Left colon (tissue), 2 donors: ENCODE data around the gene PRM1. TPM values are rescaled to one million over a fixed set of nuclear protein-coding genes. Genes with fewer than 3 reads are reported as not detected.

Experiments
- ATAC-seq: fragments of 200-7000 bp; cut with Tn5 transposase; one replicate; pipeline ENCODE4 v1.9.1; 2020; ENCODE audit warnings: mild to moderate bottlenecking, moderate library complexity
- DNase-seq, 2 donors: peaks; one replicate each; pipeline ENCODE4 v3.0.0-alpha.2; 2020
- intact Hi-C, 2 donors: fragments of 100-400 bp; cut with DNase I in 1 of 2; cut with micrococcal nuclease in 1 of 2; formaldehyde crosslinking; loops; one replicate each; pipeline versions ENCODE4 v1.11.2 to v1.14.0; 2022; cut with DNase I, micrococcal nuclease
- total RNA-seq, 2 donors: library from RNA; stranded (reverse); fragmentation: NEBNext Ultra II Directional; extraction: Animal tissue kit (Norgen Biotek cat#: 25700); gene quantifications; one replicate each; pipeline ENCODE4 v1.2.1, GENCODE V29; 2021
- donor health status: DM: no; HTN: no; CAD: no.
- donor health status: DM: yes; HTN: yes; CAD: no.

Gene PRM1
- total RNA-seq, 2 donors from 2014 or later, result not detected

GRCh38 chr16:11277607-11278337, 3.4 kb downstream of the PRM1 start:
- ATAC-seq (no peak), DNase-seq (no peak)
- intact Hi-C loops, result no loop called here

- ATAC-seq, result no peak
- intact Hi-C loops, result no loop called here
- DNase-seq, result no peak
Measured at GRCh38 chr16:11276896-11277593, 4.1 kb downstream of the PRM1 start.

DNA sequence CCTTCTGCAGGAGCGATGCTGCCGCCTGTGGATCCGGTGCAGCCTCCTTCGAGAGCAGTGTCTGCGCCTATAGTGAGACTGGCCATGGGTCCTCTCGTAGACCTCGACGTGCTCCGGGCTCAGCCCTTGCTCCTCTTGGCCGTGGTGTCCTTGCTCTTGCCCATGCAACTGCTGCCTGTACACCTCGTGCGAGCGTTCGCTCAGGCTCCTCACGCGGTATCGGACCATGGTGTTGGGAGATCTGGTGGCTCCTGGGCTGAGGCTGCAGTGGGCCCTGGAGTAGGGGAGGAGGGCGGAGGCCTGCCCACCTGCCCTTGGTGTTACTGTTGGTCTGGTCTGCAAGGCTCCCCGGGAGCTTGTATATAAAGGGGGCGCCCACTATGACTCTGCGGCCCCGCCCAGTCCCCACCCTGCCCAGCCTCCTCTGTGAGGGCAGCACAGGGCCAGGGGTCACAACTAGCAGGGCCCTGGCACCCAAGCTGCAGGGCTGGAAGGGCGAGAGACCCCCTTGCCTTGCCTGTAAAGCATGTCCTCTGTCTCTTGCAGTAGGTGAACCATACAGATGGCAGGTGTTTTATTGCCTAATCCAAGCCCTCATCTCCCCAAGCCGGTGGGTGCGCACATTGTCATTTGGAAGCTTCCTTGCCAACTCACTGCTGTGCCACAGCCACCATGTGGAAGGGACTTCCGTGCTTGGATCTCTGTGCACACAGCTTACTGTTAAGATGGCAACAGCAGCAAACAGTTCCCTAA, 4.8 kb downstream of the PRM1 start, which contains the start of gene PRM2:
PRM2 (minus strand) TSS at position 338 of the 753 bp plus-strand sequence; CDS start at position 228, 110 bp downstream.
- ATAC-seq (no peak), DNase-seq (no peak)
- intact Hi-C loops, result no loop called here

DNA sequence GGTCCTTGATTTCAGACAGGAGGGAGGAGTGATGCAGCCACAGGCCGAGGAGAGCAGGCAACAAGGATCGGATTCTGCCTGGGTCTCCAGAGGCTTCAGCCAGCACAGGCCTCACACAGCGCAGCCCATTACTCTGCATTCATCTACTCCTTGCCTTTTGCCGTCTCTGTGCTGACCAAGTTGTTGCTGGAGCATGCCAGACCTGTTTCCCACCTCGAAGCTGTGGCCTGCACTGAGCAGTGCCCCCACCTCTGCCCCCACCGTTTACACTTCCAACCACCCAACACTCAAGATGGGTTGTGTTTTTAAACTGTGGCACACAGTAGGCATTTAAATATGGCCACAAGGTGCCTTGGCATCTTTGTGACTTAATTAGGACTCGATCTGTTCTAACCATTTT, 6.2 kb downstream of the PRM1 start:
- DNase-seq (no peak), ATAC-seq (no peak)
- intact Hi-C loops, result no loop called here

DNA sequence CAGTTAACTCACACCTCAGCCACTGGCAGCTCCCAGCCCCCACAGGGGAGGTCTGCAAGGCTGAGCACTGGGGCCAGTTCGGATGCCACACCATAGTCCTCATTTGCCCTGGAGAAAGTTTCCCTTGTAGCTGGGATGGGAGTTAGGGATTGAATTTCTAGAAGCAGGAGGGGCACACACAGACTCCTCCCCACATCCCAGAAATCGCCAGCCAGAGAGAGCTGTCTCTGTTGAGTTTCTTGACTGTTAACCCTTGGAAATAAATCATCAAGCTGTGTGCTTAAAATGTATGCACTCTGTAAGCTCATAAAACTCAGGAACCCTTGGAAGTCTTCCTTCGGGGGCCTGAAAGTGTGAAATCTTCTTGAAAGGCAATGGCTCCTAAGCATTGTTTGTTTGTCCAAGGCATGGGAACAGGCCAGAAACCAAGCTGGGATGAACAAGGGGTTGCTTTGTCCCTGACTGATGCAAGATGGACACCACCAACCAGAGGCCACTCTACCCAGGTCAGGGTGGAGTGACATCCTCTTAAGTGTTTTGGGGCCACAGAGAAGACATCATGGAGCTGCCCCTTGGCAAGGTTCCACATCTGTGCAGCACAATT, 7.3 kb downstream of the PRM1 start:
- intact Hi-C loops, result no loop called here
- DNase-seq (no peak), ATAC-seq (no peak)

DNA sequence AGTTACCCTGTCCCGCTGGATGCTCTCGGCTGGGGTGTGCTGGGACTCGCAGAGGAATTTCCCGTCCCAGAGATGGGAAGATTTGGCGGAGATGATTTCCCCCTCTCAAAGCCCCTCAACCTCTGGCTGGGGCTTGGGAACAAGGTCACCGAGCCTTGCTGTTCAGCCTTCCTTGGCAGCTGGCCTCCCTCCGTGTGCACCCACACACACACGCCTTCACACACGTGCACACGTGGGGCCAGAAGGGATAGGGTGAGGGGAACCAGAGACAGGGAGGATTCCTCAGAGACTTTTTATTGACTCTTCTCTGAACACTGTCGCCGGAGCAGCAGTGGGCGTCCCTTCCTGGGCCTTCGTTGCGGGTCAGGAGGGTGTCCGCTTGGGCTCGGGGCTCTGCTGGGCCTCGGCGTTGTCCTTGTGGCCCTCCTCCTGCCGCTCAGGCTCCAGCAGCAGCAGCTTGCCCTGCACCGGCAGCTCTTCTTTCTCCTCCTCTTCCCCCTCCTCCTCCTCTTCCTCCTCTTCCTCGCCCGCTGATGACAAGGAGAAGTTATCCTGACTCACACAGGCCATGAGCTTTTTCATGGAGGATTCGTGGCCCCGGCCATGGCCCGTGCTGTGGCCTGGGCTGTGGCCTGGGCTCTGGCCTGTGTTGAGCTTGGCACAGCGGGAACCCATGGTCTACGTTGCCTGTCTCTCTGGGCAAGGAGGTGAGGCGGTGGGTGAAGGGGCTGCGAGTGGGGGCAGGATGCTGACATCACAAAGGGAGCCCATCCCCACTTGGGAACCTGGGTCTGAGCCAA, 8.0 kb downstream of the PRM1 start, which contains the start of gene PRM3:
PRM3 (minus strand) TSS at position 709 of the 800 bp plus-strand sequence; CDS start at position 675, 34 bp downstream.
- ATAC-seq (no peak), DNase-seq (no peak)
- intact Hi-C loops, result no loop called here

- DNase-seq, result no peak
- intact Hi-C loops, result no loop called here
- ATAC-seq, result no peak
Measured at GRCh38 chr16:11272484-11272883, 8.6 kb downstream of the PRM1 start.

- DNase-seq (no peak), ATAC-seq (no peak)
- intact Hi-C loops, result no loop called here
Measured at GRCh38 chr16:11271610-11272009, 9.5 kb downstream of the PRM1 start.

- no peak for ATAC-seq
- intact Hi-C loops, result no loop called here
- DNase-seq, result no peak
Measured at GRCh38 chr16:11270602-11271162, 10.4 kb downstream of the PRM1 start.

- ATAC-seq (no peak), DNase-seq (no peak)
- intact Hi-C loops, result no loop called here
Measured at GRCh38 chr16:11268921-11269375, 12.2 kb downstream of the PRM1 start, which contains the start of gene TNP2. TSS of gene TNP2 (minus strand) at chr16:11269325. CDS start at chr16:11269262, 63 bp downstream.

DNA sequence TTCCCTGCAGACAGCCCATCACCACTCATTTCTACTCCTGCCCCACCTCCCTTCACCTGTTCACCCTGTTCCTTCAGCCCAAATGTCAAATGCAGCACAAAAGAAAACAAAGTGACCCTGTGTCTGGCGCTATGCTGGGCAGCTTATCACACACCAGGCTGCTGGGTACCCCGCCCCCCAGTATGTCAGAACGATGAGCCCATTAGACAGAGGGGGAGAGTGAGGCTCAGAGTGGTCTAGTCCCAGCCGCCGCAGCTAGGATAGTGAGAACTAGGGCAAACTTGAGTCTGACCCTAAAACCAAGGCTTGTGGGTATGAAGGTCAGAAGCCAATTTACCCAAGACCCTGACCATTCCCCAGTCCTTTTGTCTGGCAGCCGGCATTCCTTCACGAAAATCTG, 16.0 kb downstream of the PRM1 start:
- DNase-seq (no peak), ATAC-seq (no peak)

GRCh38 chr16:11264155-11264832, 16.8 kb downstream of the PRM1 start:
- ATAC-seq (peak; percentile 86), DNase-seq (peak in 1 of 2 donors; percentile 46)
- intact Hi-C loops, result no loop called here

More for the DNA sequence above, 16.0 kb downstream of the PRM1 start:
- intact Hi-C loops, result no loop called here

DNA sequence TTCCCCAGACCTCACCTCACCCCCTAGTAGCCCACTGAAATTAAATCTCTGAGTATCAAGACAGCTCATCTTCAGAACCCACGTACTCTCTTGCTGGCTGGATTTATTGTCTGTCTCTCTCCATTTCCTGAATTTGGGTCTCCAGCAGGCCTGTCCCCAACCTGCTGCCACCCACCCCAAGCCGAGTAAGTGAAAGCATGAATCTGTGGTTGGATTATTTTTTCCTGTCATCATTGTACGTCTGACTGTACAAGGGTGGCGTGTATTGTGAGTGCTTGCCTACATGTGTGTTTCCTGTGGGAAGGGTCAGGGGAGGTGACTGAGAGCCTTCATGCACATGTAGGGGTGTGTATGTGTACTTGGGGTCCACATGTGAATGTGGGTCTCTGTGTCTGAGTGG, 17.4 kb downstream of the PRM1 start:
- DNase-seq, result no peak
- intact Hi-C loops, result no loop called here
- peak; percentile 6 for ATAC-seq

- intact Hi-C loops, result no loop called here
- ATAC-seq, result peak; percentile 64
Measured at GRCh38 chr16:11262915-11263314, 18.2 kb downstream of the PRM1 start.

GRCh38 chr16:11260596-11260966, 20.5 kb downstream of the PRM1 start:
- no peak for ATAC-seq
- intact Hi-C loops, result no loop called here
- DNase-seq, result no peak

More at GRCh38 chr16:11262915-11263314, 18.2 kb downstream of the PRM1 start:
- peak; percentile 52 to 53 for DNase-seq

GRCh38 chr16:11259655-11260595, 21.2 kb downstream of the PRM1 start:
- DNase-seq (no peak), ATAC-seq (no peak)
- intact Hi-C loops, result loop anchor here (5.0 to 10.0 kb wide), 2 partner anchors 92 to 285 kb away; no protein-coding TSS in a partner anchor
